GM18873 (cell line): ENCODE results near the gene KCNQ1.

Source experiments
- ATAC-seq: cut with Tn5 transposase; IDR thresholded peaks from one replicate; pipeline ENCODE4 v1.9.1; 2021; ENCODE audit warnings: mild to moderate bottlenecking, moderate library complexity, moderate number of reproducible peaks; ENCODE audit not compliant: unreplicated experiment, low FRiP score

Gene KCNQ1

GRCh38 chr11:2767801-2768200, 323.0 kb downstream of the KCNQ1 start:
- no peak for ATAC-seq

GRCh38 chr11:2768471-2769408, 323.9 kb downstream of the KCNQ1 start:
- ATAC-seq: no peak

GRCh38 chr11:2769409-2770095, 324.7 kb downstream of the KCNQ1 start:
- ATAC-seq: no peak

- no peak for ATAC-seq
Measured at GRCh38 chr11:2770096-2770751, 325.4 kb downstream of the KCNQ1 start.

- ATAC-seq: no peak
Measured at GRCh38 chr11:2770761-2771301, 326.0 kb downstream of the KCNQ1 start.

GRCh38 chr11:2771758-2772466, 327.1 kb downstream of the KCNQ1 start:
- ATAC-seq: no peak

- ATAC-seq: no peak
Measured at GRCh38 chr11:2772544-2773031, 327.8 kb downstream of the KCNQ1 start.

GRCh38 chr11:2774173-2775082, 329.6 kb downstream of the KCNQ1 start:
- no peak for ATAC-seq

GRCh38 chr11:2775083-2775625, 330.3 kb downstream of the KCNQ1 start:
- ATAC-seq: no peak

- ATAC-seq: no peak
Measured at GRCh38 chr11:2775626-2776350, 331.0 kb downstream of the KCNQ1 start.

GRCh38 chr11:2776351-2777061, 331.7 kb downstream of the KCNQ1 start:
- no peak for ATAC-seq

GRCh38 chr11:2777386-2777785, 332.6 kb downstream of the KCNQ1 start:
- ATAC-seq: no peak

GRCh38 chr11:2777871-2778629, 333.2 kb downstream of the KCNQ1 start:
- no peak for ATAC-seq

GRCh38 chr11:2778630-2779498, 334.1 kb downstream of the KCNQ1 start:
- ATAC-seq: no peak

- no peak for ATAC-seq
Measured at GRCh38 chr11:2779499-2779980, 334.7 kb downstream of the KCNQ1 start.
